Bone marrow (tissue), 2 donors: ENCODE measurements around the gene DGCR2.
"Not testable (repeated sequence)": the region's sequence is repeated elsewhere in the genome, so short reads cannot be mapped to it uniquely, and the experiment has no call there.

Experiments
- DNase-seq, 2 donors: peaks; one replicate each; lab custom pipeline; 2025; lab: John Stamatoyannopoulos, UW

The DGCR2 gene

DNA sequence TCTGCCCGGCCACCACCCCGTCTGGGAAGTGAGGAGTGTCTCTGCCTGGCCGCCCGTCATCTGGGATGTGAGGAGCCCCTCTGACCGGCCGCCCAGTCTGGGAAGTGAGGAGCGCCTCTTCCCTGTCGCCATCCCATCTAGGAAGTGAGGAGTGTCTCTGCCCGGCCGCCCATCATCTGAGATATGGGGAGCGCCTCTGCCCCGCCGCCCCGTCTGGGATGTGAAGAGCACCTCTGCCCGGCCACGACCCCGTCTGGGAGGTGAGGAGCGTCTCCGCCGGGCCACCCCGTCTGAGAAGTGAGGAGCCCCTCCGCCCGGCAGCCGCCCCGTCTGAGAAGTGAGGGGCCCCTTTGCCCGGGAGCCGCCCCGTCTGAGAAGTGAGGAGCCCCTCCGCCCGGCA lies 38.1 kb downstream of the DGCR2 start:
- DNase-seq = not testable (repeated sequence)

DNA sequence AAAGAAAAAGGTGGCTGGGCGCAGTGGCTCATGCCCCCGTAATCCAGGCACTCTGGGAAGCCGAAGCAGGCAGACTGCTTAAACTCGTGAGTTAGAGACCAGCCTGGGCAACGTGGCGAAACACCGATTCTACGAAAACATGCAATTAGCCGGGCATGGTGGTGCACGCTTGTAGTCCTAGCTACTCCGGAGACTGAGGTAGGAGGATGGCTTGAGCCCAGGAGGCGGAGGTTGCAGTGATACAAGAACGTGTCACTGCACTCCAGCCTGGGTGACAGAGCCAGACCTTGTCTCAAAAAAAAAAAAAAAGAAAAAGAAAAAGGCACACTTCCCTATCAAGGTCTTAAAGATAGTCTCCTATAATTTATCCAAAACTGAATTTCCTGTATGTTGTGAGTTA lies 39.4 kb downstream of the DGCR2 start:
- DNase-seq = no peak

DNA sequence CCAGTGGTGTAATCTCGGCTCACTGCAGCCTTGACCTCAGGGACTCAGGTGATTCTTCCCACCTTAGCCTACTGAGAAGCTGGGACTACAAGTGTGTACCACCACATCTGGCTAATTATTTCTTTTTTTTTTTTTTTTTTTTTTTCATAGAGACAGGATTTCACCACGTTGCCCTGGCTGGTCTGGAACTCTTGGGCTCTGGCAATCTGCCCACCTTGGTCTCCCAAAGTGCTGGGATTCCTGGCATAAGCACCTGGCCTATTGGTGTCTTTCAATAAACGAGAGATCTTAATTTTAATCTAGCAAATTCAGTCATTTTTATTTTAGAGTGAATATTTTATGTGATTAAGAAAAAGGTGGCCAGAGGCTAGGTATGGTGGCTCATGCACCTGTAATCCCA lies 40.1 kb downstream of the DGCR2 start:
- DNase-seq = no peak

DNA sequence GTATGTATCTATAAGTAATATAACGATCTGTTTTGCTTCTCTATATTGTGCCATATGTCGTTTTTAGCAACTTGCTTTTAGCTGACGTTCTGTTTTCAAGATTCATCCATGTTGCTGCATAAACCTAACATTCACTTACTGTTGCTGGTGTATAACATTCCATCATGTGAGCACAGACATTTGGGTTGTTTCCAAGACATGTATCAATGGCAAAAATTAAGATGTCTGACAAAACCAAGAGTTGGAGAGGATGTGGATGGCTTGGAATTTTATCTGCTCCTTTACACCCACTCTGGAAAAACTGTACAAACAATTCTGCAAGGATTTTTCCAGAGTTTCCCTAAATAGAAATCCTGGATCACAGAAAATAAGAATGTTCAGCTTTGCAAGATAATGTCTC lies 40.9 kb downstream of the DGCR2 start:
- no peak for DNase-seq

DNA sequence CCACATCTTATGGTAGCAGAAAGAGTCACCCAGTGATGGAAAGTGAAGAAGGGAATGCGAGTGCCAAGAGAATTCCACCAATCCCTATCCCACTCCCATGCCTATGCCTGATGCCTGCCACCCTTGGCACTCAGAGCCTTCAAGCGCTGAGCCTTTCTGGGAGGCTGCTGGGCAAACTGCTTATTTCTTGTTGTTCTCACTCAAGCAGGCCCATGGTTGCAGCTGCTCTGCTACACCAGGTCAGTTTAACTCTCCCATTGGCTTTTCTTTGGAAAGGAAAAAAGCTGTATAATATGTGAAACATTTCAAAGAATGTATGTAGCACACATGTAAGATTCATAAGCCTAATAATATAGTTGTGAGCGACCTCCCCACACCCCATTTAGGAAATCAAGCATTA lies 41.4 kb downstream of the DGCR2 start:
- DNase-seq = no peak

DNA sequence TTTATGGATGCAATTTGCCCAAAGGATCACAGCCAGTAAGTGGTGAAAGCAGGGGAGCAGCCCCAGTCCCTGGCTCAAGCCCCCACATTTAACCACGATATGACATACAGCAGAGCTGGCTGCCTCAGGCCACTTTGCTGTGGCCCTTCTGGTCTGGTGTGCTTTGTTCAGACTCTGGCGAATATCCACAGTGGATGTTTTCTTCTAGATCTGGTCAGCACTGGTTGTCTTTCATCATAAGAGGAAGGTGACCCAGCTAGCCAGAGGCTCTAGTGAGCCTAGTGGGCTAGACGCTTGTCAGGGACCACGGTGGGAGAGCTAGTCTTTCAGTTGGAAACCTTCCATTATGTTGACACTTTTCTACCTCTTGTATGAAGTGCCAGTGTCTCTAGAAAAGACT lies 42.5 kb downstream of the DGCR2 start:
- no peak for DNase-seq

DNA sequence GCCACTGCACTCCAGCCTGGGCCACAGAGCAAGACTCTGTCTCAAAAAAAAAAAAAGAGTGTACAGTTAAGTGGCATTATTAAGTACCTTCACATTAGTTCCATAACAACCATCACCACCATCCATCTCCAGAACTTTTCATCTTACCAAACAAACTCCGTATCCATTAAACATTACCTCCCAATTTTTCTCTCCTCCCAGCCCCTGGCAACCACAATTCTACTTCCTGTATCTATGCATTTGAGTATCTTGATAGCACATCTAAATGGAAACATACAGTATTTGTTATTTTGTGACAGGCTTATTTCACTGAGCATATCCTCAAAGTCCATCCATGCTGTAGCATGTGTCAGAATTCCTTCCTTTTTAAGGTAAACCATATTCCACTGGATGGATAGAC lies 46.8 kb downstream of the DGCR2 start:
- DNase-seq = no peak

DNA sequence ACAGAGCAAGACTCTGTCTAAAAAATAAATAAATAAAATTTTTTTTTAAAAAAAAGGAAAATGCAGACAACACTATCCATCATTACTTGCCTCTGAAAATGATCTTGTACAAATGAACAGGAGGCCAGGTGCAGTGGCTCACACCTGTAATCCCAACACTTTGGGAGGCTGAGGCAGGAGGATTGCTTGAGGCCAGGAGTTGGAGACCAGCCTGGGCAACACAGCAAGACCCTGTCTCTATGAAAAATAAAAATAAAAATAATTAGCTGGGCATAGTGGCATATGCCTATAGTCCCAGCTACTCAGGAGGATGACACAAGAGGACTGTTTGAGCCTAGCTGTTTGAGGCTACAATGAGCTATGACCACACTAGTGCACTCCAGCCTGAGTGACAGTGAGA lies 49.4 kb downstream of the DGCR2 start:
- DNase-seq = not testable (repeated sequence)

DNA sequence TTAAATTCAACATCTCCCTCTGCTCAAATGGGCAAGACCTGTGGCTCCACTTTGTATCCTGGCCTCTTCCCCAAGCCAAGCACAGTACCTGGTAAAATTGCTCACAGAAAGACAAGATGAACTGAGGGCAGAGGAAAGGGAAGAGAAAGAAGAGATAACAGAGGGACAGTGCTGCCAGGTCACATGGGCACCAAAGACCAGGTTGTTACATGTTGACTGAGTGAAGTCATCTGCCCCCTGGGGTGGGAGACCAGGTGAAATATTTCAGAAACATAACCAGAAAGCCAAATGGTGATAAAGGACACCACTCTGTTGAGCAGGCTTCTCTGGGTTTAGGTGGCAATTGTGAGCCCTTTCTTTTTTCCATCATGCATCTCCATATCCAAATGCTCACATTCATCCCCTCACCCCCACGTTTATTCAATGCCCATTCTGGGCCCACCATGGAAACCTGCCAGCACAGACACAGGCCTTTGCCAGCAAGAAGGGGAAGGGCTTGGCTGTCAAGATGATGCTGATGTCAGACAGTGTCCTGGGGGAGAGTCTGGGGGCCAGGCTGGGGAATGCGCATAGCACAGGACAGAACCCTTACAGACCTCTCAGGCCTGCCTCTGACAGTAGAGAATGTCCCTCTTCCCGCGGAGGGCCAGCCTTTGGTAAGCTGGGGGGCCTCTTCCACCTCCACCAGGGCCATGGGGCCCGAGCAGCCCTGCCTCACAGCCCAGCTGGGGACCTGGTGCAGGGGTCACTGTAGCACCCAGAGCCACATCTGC lies 51.6 kb downstream of the DGCR2 start:
- DNase-seq = no peak

DNA sequence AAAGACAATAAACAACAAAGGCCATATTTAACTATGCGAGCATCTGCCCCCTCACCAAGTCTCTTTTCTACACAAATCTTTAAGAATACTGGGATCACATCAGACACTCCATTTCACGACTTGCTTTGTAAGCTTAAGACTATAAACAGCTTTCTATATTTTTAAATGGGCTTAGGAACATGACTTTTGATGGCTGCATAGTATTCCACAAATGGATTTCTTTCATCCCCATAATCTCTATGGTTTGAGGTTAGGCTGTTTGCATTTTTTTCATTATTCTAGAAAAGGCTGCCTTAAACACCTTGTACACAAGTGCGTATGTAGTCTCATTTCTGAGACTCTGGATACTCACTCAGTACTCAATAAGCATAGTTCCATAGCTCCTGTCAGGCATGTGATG lies 52.8 kb downstream of the DGCR2 start:
- DNase-seq = no peak

DNA sequence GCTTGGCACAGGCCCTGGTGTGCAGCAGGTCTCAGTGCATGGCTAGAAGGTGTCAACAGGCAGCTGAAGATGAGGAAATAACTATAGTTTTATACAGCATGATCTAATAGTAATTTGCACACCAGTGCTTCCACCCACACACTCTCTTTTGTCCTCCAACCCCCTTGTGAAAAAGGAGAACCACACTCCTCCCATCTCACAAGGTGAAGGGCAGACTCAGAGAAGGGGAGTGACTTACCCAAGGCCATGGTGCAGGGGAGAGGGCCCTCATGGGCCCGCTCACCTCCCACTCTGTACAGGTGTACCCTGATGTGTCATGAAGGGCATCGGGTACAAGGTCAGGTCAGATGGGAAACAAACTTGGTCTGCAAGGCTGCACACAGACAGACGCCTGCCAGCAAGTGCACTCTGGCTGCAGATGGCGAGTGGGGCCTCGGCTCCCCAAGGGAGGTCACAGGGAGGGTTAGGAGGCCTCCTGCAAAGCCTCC lies 53.4 kb downstream of the DGCR2 start:
- DNase-seq = no peak

DNA sequence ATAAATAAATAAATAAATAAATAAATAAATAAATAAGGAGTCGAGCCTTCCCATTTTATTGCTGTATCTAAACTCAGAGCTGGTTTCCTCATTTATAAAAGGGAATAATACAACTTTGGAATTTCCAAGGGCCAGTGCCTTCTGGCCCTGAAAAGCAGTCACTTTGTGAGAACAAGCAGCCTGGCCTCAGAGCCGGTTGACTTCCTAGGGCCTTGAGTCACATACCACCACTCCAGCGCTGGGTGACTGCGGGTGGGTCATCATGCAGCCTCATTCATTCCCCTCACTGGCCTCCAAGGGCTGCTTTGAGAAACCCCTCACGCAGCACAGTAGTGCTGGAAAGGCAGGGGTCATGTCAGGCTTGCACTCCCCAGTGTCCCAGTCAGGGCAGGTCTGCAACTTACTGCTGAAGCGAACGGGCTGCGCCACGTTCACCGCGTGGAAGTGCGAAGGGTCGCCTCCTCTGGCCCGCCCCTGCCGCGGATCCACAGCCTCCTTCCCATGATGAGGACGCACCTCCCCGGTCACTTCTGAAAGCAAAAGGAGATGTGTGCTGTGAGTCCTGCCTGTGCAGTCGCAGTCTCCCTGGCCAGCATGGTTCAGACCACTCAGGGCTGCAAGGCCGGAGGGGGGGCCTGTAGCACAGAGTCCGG lies 54.4 kb downstream of the DGCR2 start:
- no peak for DNase-seq

DNA sequence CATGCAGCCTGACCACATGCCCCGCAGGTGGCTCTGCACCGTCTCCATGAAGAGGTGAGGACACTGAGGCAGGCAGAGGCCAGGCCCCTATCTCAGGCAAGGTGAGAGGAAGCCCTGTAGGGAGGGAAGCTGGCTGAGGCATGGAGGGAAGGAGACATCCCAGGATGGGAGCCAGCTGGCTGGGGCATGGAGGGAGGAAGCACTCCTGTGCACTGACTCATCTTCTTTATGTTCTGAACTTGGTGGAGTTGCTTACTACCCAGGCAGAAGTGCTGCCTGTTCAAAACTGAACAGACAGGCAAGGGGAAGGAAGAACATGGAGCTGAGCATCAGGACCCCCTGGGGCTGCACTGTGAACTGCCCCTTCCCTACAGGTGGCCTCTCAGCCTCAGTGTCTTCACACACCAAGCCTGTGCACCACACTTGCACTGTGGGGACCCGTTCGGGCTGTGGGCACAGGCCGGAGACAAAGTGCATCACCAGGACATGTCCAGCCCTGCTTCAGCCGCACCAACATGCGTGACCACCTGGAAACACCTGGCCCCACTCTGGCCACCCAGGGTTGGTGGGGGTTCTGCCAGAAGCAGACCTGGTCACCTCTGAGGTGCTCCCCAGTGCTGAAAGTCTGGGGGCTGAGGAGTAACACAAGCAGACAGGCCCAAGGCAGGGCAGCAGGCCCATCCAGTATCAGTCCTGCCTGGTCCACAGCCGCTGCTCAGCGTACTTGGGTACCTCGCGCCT lies 55.5 kb downstream of the DGCR2 start:
- DNase-seq = no peak

DNA sequence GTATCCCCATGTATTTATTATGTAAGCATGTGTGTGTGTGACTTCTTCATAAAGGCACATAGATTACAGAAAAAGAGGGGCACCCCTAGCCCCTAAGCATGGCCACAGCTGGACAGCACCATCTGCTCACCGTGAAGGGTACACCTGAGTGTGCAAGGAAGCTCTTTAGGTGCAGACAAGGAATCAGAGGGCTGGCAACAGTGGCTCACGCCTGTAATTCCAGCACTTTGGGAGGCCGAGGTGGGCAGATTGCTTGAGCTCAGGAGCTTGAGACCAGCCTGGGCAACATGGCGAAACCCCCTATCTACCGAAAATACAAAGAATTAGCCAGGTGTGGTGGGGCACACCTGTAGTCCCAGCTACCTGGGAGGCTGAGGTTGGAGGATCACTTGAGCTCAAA lies 56.3 kb downstream of the DGCR2 start:
- DNase-seq = no peak

DNA sequence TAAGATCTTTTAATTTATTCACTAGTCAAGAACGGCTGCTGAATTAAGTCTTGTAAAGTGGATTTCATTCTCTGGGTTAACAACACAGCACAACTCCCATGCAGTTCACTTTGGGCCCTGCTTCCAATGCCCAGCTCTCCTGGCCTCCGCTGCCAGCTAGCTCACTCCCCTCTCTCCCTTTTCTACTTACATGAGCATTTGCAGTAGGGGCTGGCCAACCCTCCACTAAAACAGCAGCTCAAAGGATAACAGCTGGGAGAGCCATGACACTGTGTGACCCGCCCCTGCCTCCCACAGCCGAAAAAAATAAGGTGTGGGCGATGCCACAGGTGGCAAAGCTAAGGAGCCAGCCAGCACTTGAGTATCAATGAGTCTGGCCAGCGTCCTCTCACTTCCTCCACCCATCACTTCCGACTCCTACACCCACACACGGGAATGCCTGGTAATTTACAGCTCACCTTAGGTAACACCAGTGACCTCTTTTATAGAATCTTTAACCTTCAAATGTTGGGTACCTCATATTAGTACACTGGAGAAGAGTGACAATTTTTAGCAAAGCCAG lies 56.8 kb downstream of the DGCR2 start:
- no peak for DNase-seq

DNA sequence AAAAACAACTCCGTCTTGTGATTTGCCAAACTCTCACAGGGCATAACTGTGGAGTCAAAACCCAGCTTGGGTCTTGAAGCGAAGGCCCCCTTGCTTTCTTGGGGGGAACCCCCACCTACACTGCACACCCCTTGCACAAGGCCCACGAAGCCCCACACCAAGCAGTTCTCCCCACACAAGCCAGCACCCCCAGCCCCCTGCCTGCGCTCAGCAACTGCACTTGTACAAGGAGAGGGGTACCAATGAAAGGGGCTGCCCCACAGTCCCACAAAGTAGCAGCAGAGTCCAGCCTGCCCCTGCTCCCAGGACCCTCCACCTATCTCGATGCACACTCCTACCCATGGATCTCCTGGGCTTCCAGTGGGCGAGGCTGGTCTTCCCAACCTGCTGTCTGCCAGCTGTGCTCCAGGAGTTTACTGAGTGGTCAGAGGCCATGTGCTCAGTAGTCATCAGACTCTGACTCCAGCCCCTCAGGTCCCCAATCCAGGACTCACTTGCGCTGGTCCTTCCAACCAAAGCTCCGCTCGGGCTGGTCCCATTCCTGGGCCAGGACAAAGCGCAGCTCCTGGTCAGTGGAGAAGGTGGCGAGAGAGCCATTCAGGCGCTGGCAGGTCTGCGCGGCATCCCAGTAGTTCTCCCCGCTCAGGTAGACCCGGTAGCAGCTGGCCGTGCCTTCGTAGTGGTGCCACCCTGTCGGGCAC lies 57.7 kb downstream of the DGCR2 start:
- DNase-seq = no peak

DNA sequence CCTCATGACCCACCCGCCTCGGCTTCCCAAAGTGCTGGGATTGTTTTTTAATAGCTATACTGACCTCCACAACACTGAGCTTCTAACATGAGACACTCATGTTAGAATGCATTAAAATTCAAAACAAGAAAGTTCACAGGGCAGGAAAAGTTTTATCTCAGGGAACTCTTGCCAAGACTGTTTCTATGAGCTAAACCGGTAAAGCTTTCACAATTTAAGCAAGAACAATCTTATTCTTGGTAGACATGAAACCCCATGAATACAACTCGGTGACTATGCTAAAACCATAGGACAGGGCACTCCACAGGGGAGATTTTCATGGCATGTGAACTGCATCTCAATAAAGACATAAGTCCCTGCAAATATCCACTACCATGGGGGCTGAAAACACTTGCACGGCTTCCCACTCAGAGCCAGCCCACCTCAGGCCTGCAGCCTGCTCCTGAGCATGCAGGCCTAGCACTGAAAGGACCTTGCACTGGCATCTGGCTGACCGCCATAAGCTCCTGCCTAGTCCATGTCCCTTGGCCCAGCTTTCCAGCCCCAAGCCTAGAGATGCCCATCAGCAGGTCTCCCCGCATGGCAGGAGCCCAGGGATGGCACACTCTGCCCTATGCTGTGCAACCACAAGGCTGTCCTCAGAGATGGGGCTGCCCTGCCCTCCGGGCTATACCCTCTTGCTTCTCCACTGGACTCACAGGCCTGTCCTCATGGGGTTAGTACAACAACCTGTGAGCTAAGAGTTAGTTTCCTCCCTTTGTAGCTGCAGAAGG lies 58.4 kb downstream of the DGCR2 start:
- DNase-seq = no peak

DNA sequence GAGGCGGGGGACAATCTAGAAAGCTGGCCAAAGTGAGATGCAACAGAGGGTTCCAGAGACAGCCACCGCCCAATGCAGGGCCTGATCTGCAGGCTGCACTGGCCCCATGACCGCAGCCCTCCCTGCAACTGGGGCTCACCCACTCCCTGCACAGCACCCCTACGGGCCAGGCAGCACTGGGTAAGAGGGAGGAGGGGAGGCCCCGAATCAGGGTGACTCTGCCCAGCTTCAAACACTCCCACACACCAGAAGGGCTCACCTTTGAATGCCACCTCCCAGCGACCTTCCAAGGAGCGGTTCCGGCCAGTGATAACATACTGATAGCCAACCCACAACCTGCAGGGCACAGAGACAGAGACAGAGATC lies 59.3 kb downstream of the DGCR2 start:
- no peak for DNase-seq

DNA sequence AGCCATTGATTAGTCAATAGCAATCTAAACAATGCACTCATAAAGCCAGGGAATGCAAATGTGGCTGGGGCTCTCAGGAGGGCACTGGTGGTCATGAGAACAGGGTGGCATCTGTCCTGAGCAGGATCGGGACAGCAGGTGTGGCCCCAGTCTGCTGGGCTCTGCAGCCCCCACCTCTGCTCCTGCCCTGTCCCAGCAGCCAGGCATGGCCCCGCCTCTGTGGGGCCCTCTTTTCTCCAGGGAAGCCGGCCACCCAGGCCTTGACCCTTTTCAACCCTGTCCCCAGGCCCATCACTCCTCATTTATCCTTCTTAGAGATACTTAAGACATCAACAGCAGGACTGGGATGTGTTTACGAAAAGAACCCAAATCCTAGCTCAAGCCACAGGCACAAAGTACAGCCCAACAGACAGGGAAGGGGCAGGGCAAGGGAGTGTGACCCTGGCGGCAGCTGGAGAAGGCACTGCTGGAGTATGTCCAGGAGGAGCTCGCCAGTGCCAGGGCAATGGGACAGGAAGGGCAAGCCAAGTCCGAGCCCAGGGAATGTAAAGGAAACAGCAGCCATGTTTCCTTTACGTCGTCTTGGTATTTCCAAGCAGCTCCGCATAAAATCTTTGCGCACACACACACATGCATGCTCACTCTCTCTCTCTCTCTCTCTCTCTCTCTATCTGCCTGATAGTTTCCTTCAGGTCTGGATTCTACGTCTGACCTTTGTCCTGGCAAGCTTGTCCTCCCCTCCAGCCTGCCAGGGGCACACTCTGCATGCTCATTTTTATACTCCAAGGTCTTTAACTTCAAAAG lies 59.9 kb downstream of the DGCR2 start:
- DNase-seq = no peak

DNA sequence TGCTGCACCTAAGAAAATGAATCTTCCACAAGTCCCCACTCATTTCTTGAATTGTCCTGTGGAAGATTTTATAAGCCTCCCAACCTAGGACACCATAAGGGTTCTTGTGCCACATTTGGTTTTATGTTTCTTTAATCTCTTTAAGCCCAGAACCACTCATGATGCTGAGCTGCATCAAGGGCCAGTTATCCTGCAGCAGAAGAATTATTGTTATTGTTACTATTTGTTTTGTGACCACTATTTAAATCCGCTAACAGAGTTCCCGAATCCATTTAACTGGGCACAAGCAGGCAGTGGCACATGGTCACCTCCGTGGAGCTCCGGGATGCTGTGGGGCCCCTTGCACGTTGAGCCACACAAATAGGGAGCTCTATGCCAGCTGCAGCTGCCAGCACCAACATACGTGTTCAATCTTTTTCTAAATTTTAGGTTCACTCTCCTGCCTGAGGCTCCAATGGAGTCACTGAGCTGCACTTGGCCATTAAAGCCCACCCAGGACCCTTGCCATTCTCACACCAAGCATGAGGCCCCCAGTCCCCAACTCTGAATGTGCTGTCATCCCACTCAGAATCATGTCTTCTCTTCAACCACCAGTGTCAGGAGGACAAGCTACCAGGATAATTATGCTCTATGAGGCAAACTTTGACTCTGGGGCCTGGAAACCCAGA lies 60.6 kb downstream of the DGCR2 start:
- no peak for DNase-seq
